IPS-11a (cell line): ENCODE results near the gene PIRT.
"Not testable (repeated sequence)": the region's sequence is repeated elsewhere in the genome, so short reads cannot be mapped to it uniquely, and the experiment has no call there.

Experiments
- H3K4me3 ChIP-seq: one replicate; pipeline ENCODE4 v1.5.1; 2013; ENCODE audit warnings: low read depth, low read length, control low read depth

PIRT gene

DNA sequence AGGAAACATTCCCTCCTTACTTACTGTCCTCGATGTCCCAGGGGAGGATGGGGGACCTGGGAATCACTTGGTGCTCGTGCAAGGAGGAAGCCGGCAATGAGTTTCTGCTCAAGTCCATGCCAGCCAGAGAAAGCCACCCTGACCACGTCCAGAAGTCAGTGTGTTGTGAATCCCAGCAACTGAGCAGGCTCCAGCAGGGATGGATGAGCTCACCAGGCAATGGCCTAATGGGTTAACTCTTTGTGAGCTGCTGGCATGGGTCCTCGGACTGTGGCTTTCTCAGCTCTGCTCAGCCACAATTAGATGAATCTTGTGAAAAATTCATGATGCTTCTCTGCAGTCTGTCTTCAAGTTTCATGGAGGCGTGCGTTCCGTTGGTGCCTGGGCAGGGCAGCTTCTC lies at the start of gene PIRT:
PIRT (minus strand) TSS at position 167 of the 400 bp plus-strand sequence. CDS start 12,442 bp downstream, outside the sequence.
- H3K4me3 ChIP-seq, result no peak within 1 kb of the TSS

DNA sequence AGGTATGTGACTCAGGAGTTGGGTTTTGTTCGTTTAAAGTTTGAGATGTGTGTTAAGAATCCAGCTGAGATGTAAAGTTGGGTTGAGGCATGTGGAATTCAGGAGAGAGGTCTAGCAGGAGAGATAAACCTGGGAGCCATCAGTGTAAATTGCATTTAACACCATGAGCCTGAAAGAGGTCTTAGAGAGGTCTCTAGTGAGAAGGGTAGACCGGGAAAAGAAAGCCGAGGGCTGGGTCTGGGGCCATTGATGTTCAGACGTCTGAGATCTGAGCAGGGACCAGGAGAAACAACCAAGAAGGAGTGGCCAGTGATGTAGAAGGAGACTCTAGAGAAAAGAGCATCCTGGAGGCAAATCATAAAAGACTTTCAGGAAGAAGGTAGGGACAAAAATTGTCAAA lies 44.1 kb upstream of the PIRT start:
- H3K4me3 ChIP-seq, result no peak overlapping the region

DNA sequence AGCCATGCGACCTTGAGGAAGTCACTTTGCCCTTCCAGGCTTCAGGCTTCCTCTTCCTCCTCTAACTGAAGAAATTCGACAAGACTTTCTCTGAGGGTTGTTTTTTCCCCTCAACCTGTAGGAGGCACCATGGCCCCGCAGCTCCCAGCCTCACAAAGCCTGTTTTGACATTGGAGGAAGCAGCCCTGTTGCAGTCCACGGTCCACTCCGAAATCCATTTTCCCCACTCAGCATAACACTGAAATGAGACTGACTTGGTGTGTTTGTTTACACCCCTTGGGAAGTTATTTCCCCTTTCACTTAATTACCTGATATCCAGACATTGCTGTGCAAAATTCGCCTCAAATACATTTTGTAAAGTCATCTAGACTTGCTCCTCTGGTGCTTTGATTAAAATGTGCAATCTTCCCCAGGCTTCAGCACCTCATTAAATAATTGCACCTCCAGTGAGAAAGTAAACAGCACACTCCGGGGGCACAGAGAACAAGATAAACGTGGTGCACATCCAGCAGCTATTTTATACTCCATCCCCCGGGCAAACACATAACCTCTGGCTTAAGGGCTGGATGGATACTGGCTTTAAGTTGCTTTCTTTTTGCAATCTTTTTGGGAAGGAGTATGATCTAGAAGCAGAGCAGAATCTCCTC lies 41.4 kb upstream of the PIRT start:
- H3K4me3 ChIP-seq, result no peak overlapping the region

DNA sequence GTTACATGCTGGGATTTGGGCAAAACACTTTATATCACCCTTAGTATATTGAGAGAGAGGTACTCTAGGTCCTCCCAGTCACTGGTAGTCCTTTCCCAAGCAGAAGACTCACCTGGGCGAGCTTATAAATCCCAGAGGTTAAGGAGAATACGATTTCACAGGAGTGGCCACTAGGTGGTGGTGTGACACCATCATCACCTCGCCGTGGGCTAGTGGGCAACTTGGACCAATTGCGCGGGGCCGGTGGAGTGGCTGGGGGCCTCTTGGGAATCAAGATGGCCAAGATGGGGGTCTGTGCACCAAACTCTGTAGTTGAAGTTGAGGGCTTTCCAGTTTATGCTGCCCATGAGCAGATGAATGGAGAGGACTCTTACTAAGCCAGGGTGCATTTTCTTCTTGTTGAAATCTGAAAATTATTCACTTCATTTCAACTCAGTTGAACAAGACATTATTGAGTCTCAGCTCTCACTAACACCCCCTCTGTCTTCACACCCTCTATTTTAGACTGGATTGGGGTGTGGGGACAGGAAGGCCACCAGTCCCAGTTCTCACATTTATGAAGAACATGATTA lies 38.2 kb upstream of the PIRT start:
- H3K4me3 ChIP-seq, result no peak overlapping the region

DNA sequence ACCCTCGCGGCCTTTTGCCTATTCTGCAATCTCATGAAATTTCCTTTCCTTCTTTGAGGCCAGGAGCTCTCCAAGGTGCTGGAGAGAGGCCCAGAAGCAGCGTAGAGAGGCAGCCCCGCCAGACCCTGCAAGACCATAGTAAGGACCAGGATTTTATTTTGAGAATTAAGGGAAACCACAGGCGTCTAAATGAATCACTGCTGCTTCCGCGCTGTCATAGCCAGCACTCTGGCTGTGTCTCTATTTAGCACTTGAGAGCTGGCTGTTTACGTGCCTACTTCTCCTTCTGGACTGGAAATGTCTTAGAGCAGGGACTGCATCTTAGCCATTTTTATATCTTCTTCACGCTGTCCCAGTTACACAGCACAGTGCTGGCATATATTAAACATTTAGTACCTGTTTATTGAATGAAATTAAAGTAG lies 37.6 kb upstream of the PIRT start:
- no peak overlapping the region for H3K4me3 ChIP-seq

DNA sequence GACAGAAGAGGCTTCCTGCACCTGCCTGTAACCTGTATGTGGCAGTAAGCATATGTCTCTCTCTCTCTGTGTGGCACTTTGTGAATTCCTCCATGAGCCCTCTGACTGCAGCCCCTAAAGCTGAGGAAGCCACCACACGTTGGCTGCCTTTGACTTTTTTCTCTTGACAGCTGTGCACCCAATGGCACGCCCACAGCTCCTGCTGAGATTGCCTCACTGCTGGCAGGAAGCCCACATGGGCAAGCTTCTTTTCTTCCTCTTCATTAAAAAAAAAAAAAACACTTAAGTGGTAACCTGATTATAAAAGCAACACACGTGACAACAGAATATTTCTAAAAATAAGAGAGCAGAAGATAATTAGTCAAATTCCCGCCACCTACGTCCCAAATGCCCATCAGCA lies 34.0 kb upstream of the PIRT start:
- H3K4me3 ChIP-seq, result no peak overlapping the region

DNA sequence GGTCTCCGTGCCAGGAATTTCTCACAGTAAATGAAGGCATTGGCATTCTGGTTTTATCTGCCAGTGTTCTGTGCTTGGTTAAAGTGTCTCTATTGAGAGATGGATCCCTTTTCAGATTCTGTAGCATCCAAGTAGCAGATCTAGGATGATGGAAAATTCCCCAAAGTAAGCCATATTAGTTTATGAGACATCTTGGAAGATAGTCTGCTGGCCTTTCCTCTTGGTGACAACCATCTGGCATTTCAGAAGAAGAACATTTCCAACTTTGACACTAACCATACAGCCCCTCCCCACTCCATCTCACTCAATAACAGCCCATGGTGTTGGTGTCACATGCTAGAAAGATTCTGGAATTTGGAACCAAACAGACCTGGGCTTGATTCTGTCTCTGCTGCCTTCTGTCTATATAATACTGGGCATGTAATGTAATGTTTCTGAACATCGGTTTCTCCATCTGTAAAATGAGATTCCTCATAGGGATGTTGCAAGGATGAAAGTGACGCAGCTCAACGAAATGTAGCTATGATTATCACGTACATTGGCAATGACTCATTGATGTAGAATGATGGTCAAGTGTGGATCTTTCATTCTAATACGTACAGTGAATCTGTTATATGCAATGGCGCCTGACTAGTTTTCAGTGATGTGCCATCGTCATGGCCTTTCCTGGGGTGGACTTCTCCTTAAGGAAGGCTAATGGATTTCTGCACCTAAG lies 32.6 kb upstream of the PIRT start:
- H3K4me3 ChIP-seq, result no peak overlapping the region

DNA sequence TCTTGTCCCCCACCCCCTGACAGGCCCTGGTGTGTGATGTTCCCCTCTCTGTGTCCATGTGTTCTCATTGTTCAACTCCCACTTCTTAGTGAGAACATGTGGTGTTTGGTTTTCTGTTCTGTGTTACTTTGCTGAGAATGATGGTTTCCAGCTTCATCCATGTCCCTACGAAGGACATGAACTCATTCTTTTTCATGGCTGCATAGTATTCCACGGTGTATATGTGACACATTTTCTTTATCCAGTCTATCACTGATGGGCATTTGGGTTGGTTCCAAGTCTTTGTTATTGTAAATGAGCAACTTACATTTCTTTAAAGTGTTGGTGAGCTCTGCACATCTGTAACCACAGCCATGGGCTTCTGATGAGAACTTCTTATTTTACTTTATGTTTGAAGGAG lies 30.9 kb upstream of the PIRT start:
- not testable (repeated sequence) for H3K4me3 ChIP-seq

DNA sequence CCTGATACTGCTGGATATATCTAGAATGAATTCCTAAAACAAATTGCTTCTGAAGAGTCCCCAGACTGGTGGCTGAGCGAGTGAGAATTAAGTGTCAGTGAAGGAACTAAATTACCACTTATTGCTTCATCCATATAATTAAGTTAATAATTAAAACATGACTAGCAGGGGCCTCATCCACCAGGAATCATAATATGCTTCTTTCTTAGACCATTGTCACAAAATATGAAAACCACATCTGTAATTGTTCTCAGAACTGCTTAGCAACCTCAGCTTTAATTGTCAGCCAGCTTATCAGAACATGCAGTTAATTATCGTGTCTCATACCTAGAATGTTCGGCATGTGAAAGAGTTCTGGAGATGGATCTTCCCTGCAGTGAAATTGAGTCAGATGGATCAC lies 21.2 kb upstream of the PIRT start:
- H3K4me3 ChIP-seq, result no peak overlapping the region

DNA sequence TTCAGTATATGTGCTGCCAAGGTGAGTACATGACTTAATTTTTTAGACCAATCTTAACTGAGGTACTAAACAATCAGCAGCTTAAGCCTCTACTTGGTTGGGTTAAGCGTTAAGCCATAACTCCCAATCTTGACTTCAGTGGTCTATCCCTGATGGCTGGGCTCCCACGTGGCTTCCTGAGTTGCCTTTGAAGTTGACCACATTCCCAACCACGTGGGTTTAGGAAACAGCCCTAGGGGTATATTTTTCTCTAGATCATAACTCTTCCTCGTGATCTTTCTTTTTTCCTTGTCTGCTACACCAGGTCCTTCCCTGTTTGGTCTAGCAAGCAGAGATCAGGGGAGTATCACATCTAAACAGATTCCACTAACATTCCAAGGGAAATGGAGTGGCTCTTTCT lies 20.1 kb upstream of the PIRT start:
- H3K4me3 ChIP-seq, result no peak overlapping the region

DNA sequence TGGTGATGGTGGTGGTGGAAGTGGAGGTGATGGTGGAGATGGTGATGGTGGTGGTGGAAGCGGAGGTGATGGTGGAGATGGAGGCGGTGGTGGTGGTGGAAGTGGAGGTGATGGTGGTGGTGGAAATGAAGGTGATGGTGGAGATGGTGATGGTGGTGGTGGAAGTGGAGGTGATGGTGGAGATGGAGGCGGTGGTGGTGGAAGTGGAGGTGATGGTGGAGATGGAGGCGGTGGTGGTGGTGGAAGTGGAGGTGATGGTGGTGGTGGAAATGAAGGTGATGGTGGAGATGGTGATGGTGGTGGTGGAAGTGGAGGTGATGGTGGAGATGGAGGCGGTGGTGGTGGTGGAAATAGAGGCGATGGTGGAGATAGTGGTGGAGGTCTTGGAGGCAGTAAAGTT lies 8.7 kb upstream of the PIRT start:
- H3K4me3 ChIP-seq, result not testable (repeated sequence)

DNA sequence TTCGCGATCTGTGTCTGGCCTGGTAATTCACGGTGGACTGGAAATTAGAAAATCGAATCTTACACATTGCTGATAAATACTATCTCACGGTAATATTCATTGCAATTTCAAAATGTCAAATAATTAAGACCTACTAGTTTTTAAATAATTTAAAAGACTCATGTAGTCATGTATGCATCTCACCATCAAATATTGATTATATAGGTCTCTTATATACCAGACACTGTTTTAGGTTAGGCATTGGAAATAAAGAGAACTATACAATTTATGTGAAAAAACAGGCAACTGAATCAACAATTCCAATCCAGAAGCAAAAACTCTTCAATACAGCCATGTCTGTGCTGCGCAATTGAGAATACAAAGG lies 7.5 kb upstream of the PIRT start:
- H3K4me3 ChIP-seq, result no peak overlapping the region

DNA sequence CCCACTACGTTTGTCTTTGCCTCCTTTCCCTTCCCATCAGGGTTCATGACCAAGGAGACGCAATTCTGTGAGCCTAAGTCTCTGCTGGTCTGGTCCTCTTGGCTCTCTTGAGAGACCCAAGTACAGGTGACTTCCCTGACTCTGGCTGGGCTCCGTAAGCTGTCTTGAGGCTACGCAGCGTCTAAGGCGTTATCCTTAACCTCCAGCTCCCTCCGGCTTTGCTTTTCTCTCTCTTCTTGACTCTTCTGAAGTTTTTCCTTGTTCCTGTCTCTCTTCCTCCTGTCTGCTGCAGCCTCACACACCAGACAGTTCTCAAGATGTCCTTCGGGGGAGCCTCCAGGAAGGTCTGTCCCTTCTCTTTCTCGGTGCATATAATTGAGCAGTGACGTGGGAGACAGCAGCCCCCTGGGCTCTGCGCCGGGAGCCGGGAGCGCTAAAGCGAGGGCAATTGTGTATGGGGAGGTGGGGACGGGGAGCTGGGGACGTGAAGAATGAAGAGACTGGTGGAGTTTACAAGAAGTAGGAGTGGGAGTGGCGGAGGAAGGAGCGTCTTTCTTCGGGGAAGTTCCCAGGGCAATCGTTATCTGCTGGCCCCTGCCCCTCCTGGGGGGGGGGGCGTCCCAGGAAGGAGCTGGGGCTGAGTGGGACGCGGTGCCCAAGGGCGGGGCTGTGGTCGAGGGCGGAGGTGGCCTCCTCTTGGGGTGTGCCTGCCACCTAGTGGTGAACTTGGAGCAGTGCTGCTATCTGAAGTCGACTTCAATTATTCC lies 6.9 kb upstream of the PIRT start:
- H3K4me3 ChIP-seq, result peak overlapping the region; percentile 48

DNA sequence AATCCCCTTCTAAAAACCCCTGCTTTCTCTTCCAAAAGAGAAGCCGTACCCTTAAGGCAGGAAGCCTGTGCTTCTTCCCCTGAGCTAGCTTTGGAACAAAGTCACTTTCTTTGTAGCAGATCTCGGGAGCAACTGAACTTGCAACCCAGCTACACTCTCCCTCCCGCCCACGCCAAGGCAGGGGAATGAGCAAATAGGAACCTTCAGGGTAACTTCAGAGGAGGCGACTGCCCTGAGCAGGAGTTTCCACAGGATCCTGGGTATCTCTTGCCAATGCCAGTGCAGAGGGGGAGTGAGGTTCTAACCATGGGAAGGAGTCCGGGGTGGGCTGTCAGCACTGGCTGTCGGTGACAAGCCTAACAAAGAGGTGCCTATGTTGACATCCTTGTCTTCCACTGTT lies 5.9 kb upstream of the PIRT start:
- H3K4me3 ChIP-seq, result no peak overlapping the region

DNA sequence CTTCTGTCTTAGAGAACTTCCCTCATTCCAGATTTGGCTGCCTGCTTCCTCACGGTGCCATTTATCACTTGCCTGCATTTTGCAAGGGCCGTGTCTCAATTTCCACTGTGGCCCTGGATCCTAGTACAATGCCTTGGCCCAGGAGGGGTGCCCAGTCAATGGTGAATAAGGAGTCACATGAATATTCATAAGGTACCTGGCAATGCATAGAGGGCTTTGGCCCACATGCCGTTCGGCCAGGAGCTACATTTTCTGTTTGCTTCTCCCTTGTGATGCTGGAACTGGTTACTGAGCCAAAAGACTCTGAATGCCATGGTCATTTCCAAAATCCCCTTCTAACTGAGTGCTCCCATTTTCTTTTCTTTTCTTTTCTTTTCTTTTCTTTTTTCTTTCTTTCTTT lies 4.8 kb upstream of the PIRT start:
- H3K4me3 ChIP-seq, result no peak overlapping the region

DNA sequence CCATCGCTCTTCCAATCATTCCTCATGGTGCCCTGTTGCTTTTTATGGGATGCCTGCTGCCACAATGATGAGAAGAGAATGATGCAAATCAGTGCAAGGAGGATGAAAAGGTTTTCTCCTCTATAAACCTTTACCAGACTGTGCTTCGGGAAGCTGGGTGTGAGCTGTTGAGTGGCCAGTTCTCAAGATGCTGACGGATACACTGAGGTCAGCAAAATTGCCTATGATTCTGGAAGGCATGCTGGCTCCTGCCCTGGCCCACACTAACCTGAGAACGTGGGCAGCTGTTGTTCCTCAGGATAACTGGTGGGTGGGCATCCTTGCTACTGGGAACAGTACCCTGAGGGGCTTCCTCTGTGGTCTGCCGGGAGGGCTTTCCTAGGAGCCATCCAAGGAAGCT lies 795 bp upstream of the PIRT start:
- H3K4me3 ChIP-seq, result no peak overlapping the region

DNA sequence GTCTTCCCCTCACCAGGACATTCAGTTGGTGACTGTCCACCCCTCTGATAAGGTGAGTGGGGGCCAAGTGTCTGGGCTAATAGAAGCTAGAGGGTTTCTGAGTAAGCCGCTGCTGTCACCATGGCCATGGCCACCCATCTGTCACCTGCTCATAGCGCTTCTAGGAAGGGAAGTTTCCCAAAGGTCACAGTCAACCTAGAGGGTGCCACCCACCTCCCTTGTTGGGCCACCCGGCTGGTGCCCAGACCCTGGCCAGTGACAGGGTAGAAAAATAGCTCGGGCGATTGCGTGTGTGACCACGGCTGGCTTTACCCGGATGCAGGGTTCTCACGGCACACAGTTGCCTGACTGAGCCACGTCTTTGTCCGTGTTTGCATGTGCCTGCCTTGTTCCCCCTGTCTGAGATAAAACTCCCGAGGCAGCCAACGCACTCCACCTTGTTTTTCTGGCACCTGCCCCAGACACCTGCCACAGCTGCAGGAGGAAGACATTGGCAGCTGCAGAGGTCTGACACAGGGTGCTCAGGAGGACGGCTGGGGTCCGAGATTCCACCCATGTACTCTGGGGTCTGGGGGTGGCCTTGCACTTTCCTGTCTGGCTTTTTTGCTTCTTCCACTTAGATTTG lies 809 bp downstream of the PIRT start:
- H3K4me3 ChIP-seq, result no peak overlapping the region

DNA sequence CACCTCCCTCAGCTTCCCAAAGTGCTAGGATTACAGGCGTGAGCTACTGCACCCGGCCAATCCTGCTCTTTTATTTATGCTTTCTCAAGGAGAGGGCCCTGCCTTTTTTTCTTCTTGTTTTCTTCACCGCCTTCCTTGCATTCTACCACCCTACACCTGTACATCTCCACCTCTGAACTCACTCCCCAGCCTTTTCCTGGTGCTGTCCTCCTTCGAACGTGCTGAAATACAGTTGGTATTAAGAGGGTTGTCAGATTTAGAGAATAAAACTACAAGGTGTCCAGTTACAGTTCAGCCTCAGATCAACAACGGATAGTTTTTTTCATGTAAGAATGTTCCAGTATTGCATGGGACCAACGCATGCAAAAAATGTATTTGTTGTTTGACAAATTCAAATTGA lies 1.7 kb downstream of the PIRT start:
- H3K4me3 ChIP-seq, result no peak overlapping the region

DNA sequence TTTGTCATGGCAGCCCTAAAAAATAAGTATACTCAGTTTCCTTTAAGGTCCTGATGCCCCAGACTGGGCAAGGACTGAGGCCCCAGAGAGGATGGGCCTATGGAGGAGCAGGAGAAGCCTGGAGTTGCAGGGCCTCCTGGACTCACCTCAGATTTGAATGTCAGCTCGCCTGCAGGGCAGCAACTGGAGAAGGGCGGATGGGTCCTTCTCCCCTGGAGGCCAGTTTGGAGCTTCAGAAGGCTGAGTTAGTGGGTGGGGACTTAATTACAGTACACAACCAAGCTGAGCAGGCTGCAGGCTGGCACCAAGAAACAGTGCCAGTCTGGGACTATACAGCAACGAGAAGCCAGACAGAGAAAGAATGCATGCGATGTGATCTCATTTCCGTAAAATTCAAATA lies 6.2 kb downstream of the PIRT start:
- no peak overlapping the region for H3K4me3 ChIP-seq

DNA sequence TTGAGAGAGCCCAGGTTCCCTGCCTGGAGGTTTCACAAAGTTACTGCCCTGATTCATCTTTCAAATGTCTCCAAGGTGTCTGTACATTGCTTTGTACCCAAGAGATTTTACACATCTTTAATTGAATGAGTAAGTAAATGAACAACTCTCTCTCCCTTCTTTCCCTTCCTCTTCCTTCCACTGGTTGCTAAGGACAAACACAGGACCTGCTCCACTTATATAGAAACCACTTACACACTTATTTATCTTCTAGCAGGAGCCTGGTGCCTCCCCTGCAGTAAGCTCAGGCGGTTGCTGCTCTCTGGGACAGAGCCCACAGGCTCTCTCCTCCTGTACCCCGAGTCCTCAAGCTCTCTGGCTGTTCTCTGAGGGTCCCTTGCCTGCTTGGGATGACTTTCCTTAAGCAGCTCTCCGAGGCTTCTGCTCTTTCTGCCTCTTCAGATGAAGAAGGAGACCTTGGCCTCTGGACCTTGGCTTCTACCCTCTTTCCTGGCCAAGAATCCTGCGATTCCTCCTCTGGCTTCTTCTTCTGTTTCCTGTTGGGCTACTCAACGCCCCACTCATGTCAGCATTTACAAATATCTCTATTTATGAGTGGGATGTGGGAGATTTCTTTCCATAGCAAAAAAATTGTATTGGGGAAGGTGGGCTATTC lies 9.9 kb downstream of the PIRT start:
- H3K4me3 ChIP-seq, result no peak overlapping the region

DNA sequence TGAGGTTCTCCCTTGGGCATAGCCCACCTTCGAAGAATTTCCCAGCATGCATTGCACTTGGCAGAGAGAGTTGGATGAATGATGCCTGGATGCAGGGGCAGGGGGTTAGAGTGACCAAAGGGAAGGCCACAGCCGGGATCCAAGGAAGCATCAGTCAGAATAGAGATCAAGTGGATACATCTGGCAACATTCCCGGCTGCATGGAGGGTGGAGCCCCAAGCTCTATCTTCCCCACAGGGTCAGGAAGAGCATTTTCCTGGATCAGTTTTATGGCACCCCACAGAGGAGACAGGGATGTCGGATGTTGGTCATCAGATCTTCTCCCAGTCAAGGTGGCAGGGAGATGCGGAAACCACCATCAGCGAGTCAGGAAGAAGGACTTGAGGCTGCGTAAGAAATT lies 13.0 kb downstream of the PIRT start:
- H3K4me3 ChIP-seq, result no peak overlapping the region
